Measurements from ENCODE around the gene C19orf85.
A peak's percentile ranks its signal among the peaks of the same experiment; 100 is the strongest.

C19orf85 gene

DNA sequence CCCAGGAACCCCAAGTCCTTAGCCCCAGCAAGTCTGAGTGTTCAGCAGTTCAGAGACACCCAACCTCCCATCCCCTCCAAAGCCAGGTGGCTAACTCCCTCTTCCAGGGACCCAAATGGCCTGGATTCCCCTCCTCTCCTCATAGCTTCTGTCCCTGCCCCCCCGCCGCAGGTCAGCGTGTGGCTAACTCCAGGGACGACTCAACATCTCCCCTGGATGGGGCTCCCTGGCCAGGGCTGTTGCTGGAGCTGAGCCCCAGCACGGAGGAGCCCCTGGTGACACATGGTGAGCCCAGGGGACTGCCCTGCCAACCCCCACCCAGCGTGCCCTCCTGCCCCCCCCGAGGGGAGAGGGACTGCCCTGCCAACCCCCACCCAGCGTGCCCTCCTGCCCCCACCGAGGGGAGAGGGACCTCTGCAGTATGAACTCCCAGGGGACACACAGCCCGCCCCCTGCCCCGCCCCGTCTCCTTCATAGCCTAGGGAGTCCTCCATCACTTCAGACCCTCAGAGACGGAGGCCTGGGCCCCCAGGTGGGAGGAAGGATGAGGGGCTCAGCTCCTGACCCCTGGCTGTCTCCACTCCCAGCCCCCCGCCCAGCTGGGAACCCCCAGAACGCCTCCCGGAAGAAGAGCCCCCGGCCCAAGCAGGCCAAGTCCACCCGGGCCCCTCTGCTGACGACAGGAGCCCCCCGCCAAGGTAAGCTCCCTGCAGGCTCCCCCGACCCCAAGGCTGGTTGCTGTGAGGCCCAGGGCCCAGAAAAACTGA is 25.3 kb upstream of the C19orf85 start:
- DNase-seq, result no peak

DNA sequence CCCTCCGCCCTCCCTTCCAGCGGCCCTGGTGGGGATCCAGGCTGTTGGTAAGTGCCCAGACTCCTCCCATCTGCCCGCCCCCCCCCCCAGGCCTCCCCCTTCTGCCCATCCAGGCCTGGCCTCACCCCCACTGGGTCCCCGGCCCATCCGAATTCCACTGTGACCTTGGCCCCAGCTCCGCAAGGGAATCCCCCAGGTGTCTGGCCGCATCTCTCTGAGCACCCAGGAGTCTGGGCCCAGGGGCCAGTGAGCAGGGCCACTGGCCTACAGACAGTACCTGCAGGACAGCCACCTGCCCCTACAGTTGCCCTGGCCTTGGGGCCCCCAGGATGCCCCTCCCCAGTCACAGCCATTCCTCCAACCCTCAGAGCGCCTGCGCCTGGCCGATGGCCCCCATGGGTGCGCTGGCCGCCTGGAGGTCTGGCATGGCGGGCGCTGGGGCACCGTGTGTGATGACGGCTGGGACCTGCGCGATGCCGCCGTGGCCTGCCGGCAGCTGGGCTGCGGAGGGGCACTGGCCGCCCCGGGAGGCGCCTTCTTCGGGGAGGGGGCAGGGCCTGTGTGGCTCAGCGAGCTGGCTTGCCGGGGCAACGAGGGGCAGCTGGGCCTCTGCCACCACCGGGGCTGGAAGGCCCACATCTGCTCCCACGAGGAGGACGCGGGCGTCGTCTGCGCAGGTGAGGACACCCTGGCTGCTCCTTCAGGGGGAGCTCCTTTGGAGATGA is 24.6 kb upstream of the C19orf85 start:
- peak in 2 of 56 donors; percentile 19 to 34 for DNase-seq

DNA sequence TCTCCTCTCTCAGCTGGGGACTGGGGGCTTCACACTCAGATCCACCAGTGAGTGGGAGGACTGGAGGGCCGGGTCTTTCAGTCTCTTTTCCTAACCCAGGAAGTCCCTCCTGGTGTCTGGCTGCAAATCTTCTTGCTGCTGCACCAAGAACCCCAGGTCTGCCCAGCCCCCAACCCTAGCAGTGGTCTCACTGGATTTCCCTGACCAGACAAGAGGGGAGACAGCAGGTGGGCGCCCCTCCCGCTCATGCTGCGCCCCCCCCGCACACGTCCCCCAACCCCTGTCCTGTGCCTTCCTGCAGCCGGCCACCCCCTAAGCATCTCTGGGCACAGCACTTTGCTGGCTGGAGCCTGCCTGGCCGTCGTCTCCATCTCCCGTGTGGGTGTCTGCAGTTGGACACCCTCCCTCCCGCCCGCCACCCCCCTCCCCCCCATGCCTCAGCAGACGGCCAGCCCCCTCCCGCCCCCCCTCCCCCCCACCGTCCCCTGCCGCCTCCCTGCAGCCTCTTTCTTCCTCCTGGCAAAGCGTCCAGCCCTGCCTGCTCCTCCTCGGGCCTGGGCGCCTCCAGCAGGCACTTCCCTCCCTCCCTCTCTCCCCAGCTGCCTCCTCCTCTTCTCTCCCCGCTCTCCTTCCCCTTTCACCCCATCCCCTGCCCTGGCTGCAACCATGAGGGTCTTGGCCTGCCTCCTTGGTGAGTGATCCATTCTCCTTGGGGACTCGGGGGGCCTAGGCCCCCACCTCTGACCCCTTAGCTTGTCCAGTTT is 23.6 kb upstream of the C19orf85 start, which contains the start of gene SSC5D:
Gene SSC5D, plus strand, starts transcription at position 513 of the 764 bp plus-strand sequence. Its CDS starts 154 bp downstream, at position 667.
- peak in 8 of 56 donors; percentile 12 to 43 (median 22) for DNase-seq

DNA sequence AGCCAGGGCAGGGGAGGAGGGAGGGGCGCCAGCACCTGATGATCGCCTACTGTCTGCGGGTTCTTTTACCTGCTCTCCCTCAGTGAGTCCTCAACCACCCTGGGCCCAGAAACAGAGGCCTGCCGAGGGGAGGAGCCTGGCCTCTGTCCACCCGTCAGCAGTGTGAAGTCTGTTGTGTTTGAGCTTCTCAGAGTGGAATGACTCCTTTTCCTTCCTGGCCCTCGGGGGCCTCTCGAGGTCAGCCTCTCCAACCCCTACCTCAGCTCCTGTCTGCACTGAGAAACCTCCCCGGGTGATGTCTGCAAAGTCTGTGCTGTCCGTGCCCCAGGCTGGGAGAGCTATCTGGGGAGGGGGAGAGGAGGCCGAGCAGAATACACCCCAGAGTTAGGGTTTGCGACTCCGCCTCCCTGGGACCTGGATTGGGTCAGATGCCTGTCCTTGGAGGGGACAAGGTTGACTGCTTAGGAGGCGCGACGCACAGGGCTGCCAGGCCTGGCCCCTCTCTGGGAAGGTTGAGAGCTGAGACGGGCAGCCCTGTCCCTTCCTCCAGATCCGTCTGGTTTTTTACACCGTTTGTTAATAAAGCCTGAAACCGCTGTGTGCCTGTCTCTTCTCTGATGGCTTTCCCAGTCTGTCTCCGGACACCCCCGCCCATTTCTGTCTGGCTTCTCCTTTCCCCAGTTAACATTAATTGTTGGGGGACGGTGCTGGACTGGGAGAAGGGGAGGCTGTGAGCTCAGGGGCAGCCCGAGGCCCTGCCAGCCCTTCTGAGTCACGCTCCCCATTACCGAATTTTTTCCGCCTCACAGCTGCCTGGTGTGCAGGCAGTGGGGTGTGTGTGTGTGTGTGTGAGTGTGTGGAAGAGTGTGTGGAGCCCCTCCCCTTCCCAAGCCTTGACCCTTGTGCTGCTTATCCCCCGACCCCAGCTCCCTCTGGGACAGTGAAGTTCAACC is 22.7 kb upstream of the C19orf85 start:
- peak in 2 of 56 donors; percentile 24 to 32 for DNase-seq

DNA sequence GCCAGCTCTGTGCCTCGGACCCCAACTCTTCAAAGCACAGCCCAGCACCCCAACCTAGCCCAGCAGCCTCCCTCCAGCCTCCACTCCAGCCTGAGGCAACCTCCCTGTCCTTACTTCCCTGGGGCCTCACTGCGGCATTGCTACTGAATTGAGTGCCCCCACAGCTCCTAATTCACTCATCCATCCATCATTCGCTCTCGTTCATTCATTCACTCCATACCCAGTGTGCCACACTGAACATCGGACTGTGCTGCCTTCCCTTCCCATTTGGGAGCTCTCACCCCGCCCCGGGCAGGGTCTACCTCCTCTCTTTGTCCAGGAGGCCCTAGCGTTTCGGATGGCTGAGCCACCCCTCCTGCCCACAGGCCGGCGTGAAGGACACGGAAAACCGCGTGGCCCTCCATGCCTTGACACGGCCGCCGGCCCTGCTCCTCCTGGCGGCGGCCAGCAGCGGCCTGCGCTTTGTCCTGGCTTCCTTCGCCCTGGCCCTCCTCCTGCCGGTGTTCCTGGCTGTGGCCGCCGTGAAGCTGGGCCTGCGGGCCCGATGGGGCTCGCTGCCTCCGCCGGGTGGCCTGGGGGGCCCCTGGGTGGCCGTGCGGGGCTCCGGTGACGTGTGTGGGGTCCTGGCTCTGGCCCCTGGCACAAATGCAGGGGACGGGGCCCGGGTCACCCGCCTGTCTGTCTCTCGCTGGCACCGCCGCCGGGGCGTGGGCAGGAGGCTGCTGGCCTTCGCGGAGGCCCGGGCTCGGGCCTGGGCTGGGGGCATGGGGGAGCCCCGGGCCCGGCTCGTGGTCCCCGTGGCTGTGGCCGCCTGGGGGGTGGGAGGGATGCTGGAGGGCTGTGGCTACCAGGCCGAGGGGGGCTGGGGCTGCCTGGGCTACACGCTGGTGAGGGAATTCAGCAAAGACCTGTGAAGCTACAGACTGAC is 21.8 kb upstream of the C19orf85 start:
- DNase-seq, result no peak

DNA sequence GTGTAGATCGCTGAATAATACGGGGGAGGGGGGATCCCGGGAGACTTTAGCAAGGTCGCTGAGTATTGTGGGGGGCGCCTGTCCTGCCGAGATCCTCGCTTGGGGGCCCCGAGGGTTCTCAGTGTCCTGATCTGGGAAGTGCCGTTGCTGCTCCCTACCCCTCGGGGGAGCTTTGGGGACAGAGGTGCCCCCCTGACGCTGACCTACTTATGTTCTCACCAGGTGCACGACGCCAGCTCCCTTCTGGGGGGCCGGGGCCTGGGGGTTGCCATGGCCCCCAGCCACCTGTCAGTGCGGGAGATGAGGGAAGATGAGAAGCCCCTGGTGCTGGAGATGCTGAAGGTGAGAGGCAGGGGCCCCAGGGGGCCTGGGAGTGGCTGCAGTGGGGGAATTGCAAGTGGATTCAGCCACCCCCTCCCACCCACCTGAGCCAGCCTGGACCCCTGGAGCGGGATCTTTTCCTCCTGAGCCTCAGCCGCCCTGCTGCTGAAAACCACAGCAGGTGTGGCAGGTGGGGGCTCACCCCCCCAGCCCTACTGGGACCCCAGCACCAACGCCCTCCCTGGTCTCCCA is 21.0 kb upstream of the C19orf85 start:
- peak in 1 of 56 donors; percentile 47 for DNase-seq

DNA sequence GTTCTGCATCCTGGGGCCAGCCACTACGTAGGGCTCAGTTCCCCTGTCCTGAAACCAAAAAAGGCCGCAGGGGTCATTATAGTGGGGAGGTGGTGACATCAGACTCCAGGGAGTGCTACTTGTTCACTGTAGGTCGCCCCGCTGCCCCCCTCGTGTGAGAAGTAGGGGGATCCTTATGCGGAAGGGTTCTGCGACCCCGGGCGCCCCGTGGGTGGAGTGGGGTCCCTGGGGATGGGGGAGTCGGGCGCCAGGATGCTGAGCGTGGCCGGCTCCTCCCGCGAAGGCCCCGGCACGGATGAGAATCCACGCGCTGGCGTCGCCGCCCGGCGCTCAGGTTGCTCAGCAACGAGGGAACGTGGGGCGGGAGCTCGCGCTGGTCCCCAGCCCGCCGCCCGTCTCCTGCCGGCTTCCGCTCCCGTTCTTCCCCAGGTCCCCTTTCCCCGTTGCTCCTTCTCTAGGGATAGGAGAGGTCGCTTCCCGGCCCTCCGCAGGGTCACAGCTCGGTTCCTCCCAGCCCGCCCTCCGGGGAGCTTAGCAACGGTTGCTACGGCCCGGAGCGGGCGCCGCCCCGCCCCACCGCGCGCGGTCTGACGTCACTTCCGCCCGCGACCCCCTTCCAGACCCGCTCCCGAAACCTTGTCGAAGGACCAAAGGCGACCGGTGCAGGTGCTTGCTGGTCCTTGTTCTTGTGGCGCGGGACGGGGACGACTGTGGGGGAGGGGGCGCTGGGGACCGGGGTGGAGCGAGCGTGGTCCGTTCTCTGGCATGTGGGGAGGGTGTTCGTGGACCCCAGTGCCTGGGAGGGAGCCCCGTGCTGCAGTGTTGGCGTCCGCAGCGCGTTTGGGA is 20.3 kb upstream of the C19orf85 start, which contains the start of gene NAT14:
Gene NAT14, plus strand, starts transcription at position 596 of the 846 bp plus-strand sequence. CDS start 521 bp downstream, outside the sequence.
- peak in 45 of 56 donors; percentile 12 to 84 (median 56) for DNase-seq

DNA sequence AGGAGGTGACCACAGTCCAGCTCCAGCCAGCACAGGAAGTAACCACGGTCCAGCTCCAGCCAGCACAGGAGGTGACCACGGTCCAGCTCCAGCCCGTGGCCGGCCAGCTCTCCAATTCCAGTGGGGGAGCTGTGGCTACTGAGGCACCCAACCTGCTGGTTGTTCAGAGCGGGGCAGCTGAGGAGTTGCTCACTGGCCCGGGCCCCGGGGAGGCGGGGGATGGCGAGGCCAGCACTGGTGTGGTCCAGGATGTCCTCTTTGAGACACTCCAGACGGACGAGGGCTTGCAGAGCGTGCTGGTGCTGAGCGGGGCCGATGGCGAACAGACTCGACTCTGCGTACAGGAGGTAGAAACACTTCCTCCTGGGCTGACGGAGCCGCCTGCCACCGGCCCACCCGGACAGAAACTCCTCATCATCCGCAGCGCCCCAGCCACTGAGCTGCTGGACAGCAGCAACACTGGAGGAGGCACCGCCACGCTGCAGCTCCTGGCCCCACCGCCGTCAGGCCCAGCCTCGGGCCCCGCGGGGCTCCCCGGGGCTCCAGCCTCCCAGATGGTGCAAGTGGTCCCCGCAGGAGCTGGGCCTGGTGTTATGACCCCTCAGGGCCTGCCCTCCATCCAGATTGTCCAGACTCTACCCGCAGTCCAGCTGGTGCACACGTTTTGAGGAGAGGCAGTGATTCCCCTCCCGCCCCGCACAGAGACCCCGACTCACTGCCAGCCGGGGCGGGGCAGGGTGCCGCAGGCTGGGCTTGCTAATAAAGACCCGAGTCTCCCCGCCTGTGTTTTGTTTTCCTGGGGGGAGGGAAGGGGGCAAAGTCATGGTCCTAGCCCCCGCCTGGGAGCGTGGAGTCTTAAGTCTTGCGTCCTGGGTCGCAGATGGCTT is 19.4 kb upstream of the C19orf85 start:
- no peak for DNase-seq

DNA sequence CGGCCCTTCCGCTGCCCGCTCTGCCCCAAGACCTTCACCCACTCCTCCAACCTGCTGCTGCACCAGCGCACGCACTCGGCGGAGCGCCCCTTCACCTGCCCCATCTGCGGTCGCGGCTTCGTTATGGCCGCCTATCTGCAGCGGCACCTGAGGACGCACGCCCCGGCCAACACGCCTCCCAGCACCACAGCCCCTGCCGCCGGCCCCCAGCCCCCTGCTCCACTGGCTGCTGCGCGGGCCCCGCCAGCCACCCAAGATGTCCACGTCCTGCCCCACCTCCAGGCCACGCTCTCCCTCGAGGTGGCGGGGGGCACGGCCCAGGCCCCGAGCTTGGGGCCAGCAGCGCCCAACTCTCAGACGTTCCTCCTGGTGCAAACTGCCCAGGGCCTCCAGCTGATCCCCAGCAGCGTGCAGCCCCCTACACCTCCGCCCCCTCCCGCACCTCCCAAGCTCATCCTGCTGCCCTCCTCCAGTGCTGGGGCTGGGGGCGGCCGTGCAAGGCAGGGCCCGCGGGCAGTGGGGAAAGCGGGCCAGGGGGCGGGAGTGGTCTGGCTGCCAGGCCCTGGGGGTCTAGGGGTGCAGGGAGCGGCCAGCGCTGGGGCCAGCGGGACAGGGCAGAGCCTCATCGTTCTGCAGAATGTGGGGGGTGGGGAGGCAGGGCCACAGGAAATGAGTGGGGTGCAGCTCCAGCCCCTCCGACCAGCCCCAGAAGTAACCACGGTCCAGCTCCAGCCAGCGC is 18.6 kb upstream of the C19orf85 start:
- no peak for DNase-seq

DNA sequence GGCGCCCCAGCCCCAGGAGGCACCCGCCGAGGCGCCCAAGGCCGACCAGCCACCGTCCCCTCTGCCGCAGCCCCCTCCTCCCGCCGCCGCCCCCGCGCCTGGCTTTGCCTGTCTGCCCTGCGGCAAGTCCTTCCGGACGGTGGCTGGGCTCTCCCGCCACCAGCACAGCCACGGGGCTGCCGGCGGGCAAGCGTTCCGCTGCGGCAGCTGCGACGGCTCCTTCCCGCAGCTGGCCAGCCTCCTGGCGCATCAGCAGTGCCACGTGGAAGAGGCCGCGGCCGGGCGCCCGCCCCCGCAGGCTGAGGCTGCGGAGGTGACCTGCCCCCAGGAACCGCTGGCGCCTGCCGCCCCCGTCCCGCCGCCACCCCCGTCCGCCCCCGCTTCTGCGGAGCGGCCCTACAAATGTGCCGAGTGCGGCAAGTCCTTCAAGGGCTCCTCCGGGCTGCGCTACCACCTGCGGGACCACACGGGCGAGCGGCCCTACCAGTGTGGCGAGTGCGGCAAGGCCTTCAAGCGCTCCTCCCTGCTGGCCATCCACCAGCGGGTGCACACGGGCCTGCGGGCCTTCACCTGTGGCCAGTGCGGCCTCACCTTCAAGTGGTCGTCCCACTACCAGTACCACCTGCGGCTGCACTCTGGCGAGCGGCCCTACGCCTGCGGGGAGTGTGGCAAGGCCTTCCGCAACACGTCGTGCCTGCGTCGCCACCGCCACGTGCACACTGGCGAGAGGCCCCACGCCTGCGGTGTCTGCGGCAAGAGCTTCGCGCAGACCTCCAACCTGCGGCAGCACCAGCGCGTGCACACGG is 17.8 kb upstream of the C19orf85 start:
- DNase-seq, result no peak

DNA sequence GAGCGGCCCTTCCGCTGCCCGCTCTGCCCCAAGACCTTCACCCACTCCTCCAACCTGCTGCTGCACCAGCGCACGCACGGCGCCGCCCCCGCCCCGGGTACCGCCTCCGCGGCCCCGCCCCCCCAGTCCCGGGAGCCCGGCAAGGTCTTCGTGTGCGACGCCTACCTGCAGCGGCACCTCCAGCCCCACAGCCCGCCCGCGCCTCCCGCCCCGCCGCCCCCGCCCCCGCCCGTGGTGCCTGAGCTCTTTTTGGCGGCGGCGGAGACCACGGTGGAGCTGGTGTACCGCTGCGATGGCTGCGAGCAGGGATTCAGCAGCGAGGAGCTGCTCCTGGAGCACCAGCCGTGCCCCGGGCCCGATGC is 17.2 kb upstream of the C19orf85 start:
- no peak for DNase-seq

DNA sequence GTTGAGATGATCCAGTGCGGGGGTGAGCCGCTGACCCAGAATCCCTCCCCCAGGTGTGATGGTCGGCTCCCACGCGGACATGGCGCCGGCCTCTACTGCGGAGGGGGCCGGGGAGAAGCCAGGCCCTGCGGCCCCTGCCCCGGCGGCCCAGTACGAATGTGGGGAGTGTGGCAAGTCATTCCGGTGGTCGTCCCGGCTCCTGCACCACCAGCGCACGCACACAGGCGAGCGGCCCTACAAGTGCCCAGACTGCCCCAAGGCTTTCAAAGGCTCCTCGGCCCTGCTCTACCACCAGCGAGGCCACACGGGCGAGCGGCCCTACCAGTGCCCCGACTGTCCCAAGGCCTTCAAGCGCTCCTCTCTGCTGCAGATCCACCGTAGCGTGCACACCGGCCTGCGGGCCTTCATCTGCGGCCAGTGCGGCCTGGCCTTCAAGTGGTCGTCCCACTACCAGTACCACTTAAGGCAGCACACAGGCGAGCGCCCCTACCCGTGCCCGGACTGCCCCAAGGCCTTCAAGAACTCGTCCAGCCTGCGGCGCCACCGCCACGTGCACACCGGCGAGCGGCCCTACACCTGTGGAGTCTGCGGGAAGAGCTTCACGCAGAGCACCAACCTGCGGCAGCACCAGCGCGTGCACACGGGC is 16.7 kb upstream of the C19orf85 start:
- no peak for DNase-seq

DNA sequence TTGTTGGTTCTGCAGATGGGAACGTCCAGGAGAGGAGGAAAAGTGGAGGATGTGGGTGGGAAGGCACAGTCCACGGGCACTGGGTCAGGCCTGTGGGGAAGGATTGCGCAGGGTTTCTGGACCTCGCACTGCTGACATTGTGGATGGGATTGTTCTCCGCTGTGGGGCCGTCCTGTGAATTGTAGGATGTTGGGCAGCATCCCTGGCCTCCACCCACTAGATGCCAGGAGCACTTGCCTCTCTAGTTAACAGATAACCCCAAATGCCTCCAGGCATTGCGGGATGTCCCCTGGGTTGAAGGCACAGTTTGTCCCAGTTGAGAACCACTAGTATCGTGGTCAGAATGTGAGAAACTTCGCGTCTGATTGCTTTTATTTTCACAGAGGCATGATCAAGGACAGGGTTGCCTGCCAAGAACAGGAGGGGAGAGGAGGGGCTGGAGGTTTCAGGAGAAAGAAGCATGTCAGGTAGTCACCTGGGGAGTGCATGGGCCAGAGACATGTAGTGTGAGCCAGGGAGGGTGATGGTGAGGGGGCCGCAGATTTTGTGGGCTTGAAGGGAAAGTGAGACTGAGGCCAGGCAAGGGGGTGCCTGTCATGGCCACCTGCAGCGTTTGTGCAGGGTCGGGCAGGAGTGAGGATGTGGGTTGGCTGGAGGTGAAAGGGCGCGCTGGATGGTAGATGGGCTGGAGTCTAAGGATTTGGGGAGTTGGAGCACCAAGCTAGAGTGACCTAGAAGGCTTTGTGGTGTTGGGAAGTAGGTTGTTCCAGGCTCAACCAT is 15.1 kb upstream of the C19orf85 start:
- no peak for DNase-seq

DNA sequence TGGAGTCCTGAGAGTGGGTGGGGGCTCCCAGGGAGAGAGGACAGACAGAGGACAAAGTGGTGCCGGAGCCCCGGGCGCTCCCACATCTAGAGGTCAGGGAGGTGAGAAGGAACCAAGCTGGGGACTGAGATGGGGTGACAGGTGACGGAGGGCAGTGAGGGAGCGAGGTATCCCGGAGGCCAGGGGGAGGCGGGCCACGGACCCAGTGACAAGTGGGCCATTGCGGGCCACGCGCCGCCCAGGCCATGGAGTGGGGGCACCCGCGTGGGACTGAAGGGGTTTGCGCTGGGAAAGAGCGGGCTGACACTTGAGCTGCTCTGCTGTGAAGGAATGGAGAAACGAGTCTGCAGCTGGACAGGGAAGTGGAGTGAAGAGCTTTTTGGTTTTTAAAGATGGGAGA is 14.5 kb upstream of the C19orf85 start:
- DNase-seq, result no peak
